A673 (cell line): ENCODE measurements around the gene MAP2K6.

Experiments used
- CTCF ChIP-seq: fragments of 300-800, 200-600 bp; sonication (generic); conservative IDR thresholded peaks from 2 replicates; pipeline ENCODE4 v1.5.1; 2017; ENCODE audit warnings: low read depth, mild to moderate bottlenecking, antibody characterized with exemption, low read length, moderate library complexity, mixed read lengths
- EZH2 ChIP-seq: fragments of 200-600 bp; sonication (generic); IDR thresholded peaks from 2 replicates; pipeline ENCODE4 v1.6.1; 2017; ENCODE audit warnings: borderline replicate concordance, low read depth, mild to moderate bottlenecking, mixed read lengths, antibody characterized with exemption, low read length; ENCODE audit not compliant: poor library complexity, severe bottlenecking

GRCh38 chr17:69602972-69603371 lies 188.5 kb downstream of the MAP2K6 start:
- TF ChIP-seq CTCF (no peak), EZH2 (no peak)
